B cell (primary cell): ENCODE results near the gene TEX261. TPM values are rescaled to one million over a fixed set of nuclear protein-coding genes. Genes with fewer than 3 reads are reported as not detected.

Experiments
- ATAC-seq: fragments of 200-7000 bp; cut with Tn5 transposase; one replicate; pipeline ENCODE4 v1.10.0; 2021; ENCODE audit warnings: low read depth, mild to moderate bottlenecking, moderate number of reproducible peaks, moderate library complexity
- CTCF ChIA-PET: fragments of 350-600 bp; sonication (Branson Sonifier 250); formaldehyde crosslinking; loops from one replicate; lab custom pipeline; 2021; ENCODE audit warnings: antibody characterized with exemption, inconsistent platforms; lab: Charles Lee
- POLR2A ChIA-PET: fragments of 350-600 bp; sonication (Branson Sonifier 250); formaldehyde crosslinking; loops from one replicate; lab custom pipeline; 2021; ENCODE audit warnings: antibody characterized with exemption; lab: Charles Lee
- DNase-seq: peaks from one replicate; pipeline ENCODE4 v3.0.0; 2013
- H2AFZ ChIP-seq: 2 replicates; pipeline ENCODE4 v1.6.1; 2012; ENCODE audit warnings: mild to moderate bottlenecking, low read depth, low read length; ENCODE audit not compliant: insufficient read depth, poor library complexity, severe bottlenecking
- H3K27ac ChIP-seq, 2 donors: 1 replicate in 1 of 2; 2 replicates in 1 of 2; pipeline ENCODE4 v1.5.1; 2012 to 2013; ENCODE audit warnings: low read length in 2 of 2, mild to moderate bottlenecking in 2 of 2, moderate library complexity in 1 of 2
- H3K27me3 ChIP-seq, 4 experiments: fragments of 200-600 bp in 1 of 4; sonication (generic) in 1 of 4; replicated peaks in 1 of 4; 1 replicate in 2 of 4; 2 replicates in 2 of 4; pipeline versions ENCODE4 v1.6.1 to v1.7.0; 2013 to 2016; ENCODE audit warnings: low read length in 3 of 4, mild to moderate bottlenecking in 2 of 4, mixed read lengths in 1 of 4, moderate library complexity in 1 of 4; ENCODE audit not compliant: insufficient read depth in 4 of 4, control insufficient read depth in 3 of 4; ENCODE audit errors: control extremely low read depth in 1 of 4
- H3K36me3 ChIP-seq, 2 experiments: replicated peaks in 1 of 2; 1 replicate in 1 of 2; 2 replicates in 1 of 2; pipeline versions ENCODE4 v1.6.1 to v1.7.1; 2013; ENCODE audit warnings: low read length in 1 of 2; ENCODE audit not compliant: insufficient read depth in 2 of 2, control insufficient read depth in 1 of 2; ENCODE audit errors: control extremely low read depth in 1 of 2, extremely low read depth in 1 of 2
- H3K4me1 ChIP-seq, 2 donors: fragments of 200-600 bp in 1 of 2; sonication (generic) in 1 of 2; 1 replicate in 1 of 2; 2 replicates in 1 of 2; pipeline versions ENCODE4 v1.5.1 to v1.6.1; 2013 to 2017; ENCODE audit warnings: low read length in 2 of 2; ENCODE audit not compliant: control insufficient read depth in 2 of 2, insufficient read depth in 2 of 2
- H3K4me2 ChIP-seq: replicated peaks from 2 replicates; pipeline ENCODE3; 2012; ENCODE audit warnings: mild to moderate bottlenecking, low read depth, low read length; ENCODE audit not compliant: poor library complexity, severe bottlenecking
- H3K4me3 ChIP-seq, 5 experiments: fragments of 200-600 bp in 1 of 5; sonication (generic) in 1 of 5; 1 replicate in 3 of 5; 2 replicates in 2 of 5; pipeline versions ENCODE4 v1.5.1 to v1.7.0; 2011 to 2016; ENCODE audit warnings: low read length in 4 of 5, mild to moderate bottlenecking in 4 of 5, low read depth in 2 of 5, control low read depth in 1 of 5, moderate library complexity in 1 of 5; ENCODE audit not compliant: insufficient read depth in 1 of 5; ENCODE audit errors: control extremely low read depth in 1 of 5, extremely low read depth in 1 of 5
- H3K79me2 ChIP-seq: fragments of 200-600 bp; sonication (generic); one replicate; pipeline ENCODE4 v1.6.0; 2016; ENCODE audit warnings: low read length; ENCODE audit not compliant: control insufficient read depth, insufficient read depth
- H3K9ac ChIP-seq: fragments of 200-600 bp; sonication (generic); 2 replicates; pipeline ENCODE4 v1.6.1; 2017; ENCODE audit warnings: mild to moderate bottlenecking, low read length, moderate library complexity
- H3K9me3 ChIP-seq, 3 donors: one replicate each; pipeline versions ENCODE4 v1.6.1 to v1.7.1; 2013; ENCODE audit warnings: low read length in 2 of 3; ENCODE audit not compliant: control insufficient read depth in 2 of 3, insufficient read depth in 1 of 3; ENCODE audit errors: control extremely low read depth in 1 of 3
- H4K20me1 ChIP-seq: 2 replicates; pipeline ENCODE4 v1.6.0; 2012; ENCODE audit warnings: mild to moderate bottlenecking, low read length; ENCODE audit not compliant: insufficient read depth, control insufficient read depth, poor library complexity, severe bottlenecking
- H3K27ac Mint-ChIP-seq: one replicate; pipeline ENCODE4 v1.8.0; 2021; ENCODE audit warnings: mixed read lengths
- H3K27me3 Mint-ChIP-seq: one replicate; pipeline ENCODE4 v1.8.0; 2021; ENCODE audit warnings: mixed read lengths
- H3K4me1 Mint-ChIP-seq: one replicate; pipeline ENCODE4 v1.8.0; 2021; ENCODE audit warnings: mixed read lengths
- H3K4me3 Mint-ChIP-seq: one replicate; pipeline ENCODE4 v1.8.0; 2021; ENCODE audit warnings: mixed read lengths
- H3K9me3 Mint-ChIP-seq: one replicate; pipeline ENCODE4 v1.8.0; 2022; ENCODE audit warnings: mixed read lengths; ENCODE audit not compliant: insufficient read depth
- CTCF ChIP-seq: fragments of 200-600 bp; IDR thresholded peaks from one replicate; pipeline ENCODE4 v1.8.0; 2022; ENCODE audit warnings: antibody characterized with exemption, mild to moderate bottlenecking
- EZH2 ChIP-seq: IDR thresholded peaks from 2 replicates; pipeline ENCODE4 v1.6.1; 2012; ENCODE audit warnings: borderline replicate concordance, low read depth, mild to moderate bottlenecking, moderate library complexity, low read length; ENCODE audit not compliant: insufficient read depth, poor library complexity, severe bottlenecking
- WGBS: methylation state at CpG from one replicate; pipeline ENCODE4 v1.1.5; 2013; ENCODE audit warnings: missing lambda C conversion rate; ENCODE audit not compliant: insufficient coverage; 5-methylcytosine and 5-hydroxymethylcytosine counted together
- intact Hi-C: fragments of 100-400 bp; cut with micrococcal nuclease; formaldehyde crosslinking; loops from one replicate; pipeline ENCODE4 v1.10.0; 2022
- polyA plus RNA-seq: library from polyadenylated mRNA; depleted of rRNA; stranded (reverse); fragments of >200 nt; gene quantifications from 2 replicates; pipeline ENCODE4 v1.2.3, GENCODE V29; 2012
- total RNA-seq, 2 donors: library from RNA; stranded (reverse); fragments of 120-200 nt in 1 of 2; gene quantifications; 1 replicate in 1 of 2; 2 replicates in 1 of 2; pipeline versions ENCODE4 v1.2.3 to v1.2.4, GENCODE V29; 2013 to 2022

Gene TEX261
- total and polyA plus RNA-seq, 2 donors (not counting 1 experiment from before 2014, with no cell fraction given) = 29.0 to 56.4 TPM

- POLR2A ChIA-PET = no interaction called here
- intact Hi-C loops = no loop called here
- Histone ChIP-seq H3K36me3 (no peaks in the 10 kb centered on the region), H3K9ac (no peak overlapping the region), H3K9me3 (no peaks in the 10 kb centered on the region), H3K4me2 (no peak overlapping the region), H3K27ac (no peak overlapping the region), H4K20me1 (no peaks in the 10 kb centered on the region), H3K27me3 (peaks cover 0 to 3% (median 0%) of the 10 kb centered on the region in 4 experiments), H3K4me3 (no peak overlapping the region), H3K4me1 (no peaks in the 10 kb centered on the region), H2AFZ (no peak overlapping the region), H3K79me2 (no peaks in the 10 kb centered on the region)
- Mint-ChIP-seq H3K4me1 (no peaks in the 10 kb centered on the region), H3K4me3 (no peak overlapping the region), H3K27me3 (peaks cover 28% of the 10 kb centered on the region), H3K27ac (no peak overlapping the region), H3K9me3 (no peaks in the 10 kb centered on the region)
- 92% methylated on average over 13 of the region's 13 CpGs for WGBS
- ATAC-seq (no peak), DNase-seq (no peak)
- TF ChIP-seq EZH2 = no peak
- CTCF ChIA-PET = interaction anchor here (1.1 to 1.4 kb wide), 2 partner anchors 15 to 24 kb away, joined by 3 to 4 read pairs; no protein-coding TSS in a partner anchor
Measured at GRCh38 chr2:71008342-71008741, 13.7 kb upstream of the TEX261 start.

GRCh38 chr2:71006955-71007799, 12.5 kb upstream of the TEX261 start:
- no peak overlapping the region for H3K4me2 ChIP-seq
- no peak overlapping the region for H3K4me3 Mint-ChIP-seq

More at GRCh38 chr2:71006955-71007799, 12.5 kb upstream of the TEX261 start:
- Histone ChIP-seq H3K9me3 (no peaks in the 10 kb centered on the region), H3K79me2 (no peaks in the 10 kb centered on the region), H3K36me3 (no peaks in the 10 kb centered on the region), H3K4me1 (no peaks in the 10 kb centered on the region), H4K20me1 (no peaks in the 10 kb centered on the region), H3K9ac (no peak overlapping the region), H3K27ac (no peak overlapping the region), H2AFZ (no peak overlapping the region), H3K4me3 (no peak overlapping the region), H3K27me3 (peaks cover 0 to 3% (median 0%) of the 10 kb centered on the region in 4 experiments)
- H3K4me1 Mint-ChIP-seq = no peaks in the 10 kb centered on the region
- TF ChIP-seq CTCF = no peak
- no peak for TF ChIP-seq EZH2
- intact Hi-C loops = no loop called here
- DNase-seq (no peak), ATAC-seq (no peak)
- ChIA-PET POLR2A (no interaction called here), CTCF (interaction anchor here (1.0 kb wide), 1 partner anchor 43 kb away, joined by 3 read pairs; no protein-coding TSS in a partner anchor)
- H3K9me3 Mint-ChIP-seq = no peaks in the 10 kb centered on the region
- H3K27ac Mint-ChIP-seq = no peak overlapping the region
- WGBS = 79% methylated on average over 4 of the region's 5 CpGs
- peaks cover 29% of the 10 kb centered on the region for H3K27me3 Mint-ChIP-seq
